CD4-positive, alpha-beta T cell (primary cell): ENCODE results near the gene FOCAD. TPM values are rescaled to one million over a fixed set of nuclear protein-coding genes. Genes with fewer than 3 reads are reported as not detected.

ENCODE experiments used
- ATAC-seq: fragments of 200-7000 bp; cut with Tn5 transposase; one replicate; pipeline ENCODE4 v1.10.0; 2022; ENCODE audit warnings: mild to moderate bottlenecking; ENCODE audit not compliant: poor library complexity
- CTCF ChIA-PET: fragments of 350-600 bp; sonication (Branson Sonifier 250); formaldehyde crosslinking; loops from one replicate; lab custom pipeline; 2021; ENCODE audit warnings: antibody characterized with exemption, inconsistent platforms; lab: Charles Lee
- POLR2A ChIA-PET: fragments of 350-600 bp; sonication (Branson Sonifier 250); formaldehyde crosslinking; loops from one replicate; lab custom pipeline; 2021; ENCODE audit warnings: antibody characterized with exemption, inconsistent platforms; lab: Charles Lee
- DNase-seq, 14 experiments: peaks; one replicate each; pipeline ENCODE4 v3.0.0-alpha.2; 2013 to 2020; ENCODE audit warnings: mixed read lengths in 2 of 14
- H3K27ac ChIP-seq, 2 donors: one replicate each; pipeline versions ENCODE4 v1.5.1 to v1.7.0; 2013; ENCODE audit warnings: low read length in 2 of 2, low read depth in 1 of 2, mild to moderate bottlenecking in 1 of 2
- H3K27me3 ChIP-seq, 2 experiments: 1 replicate in 1 of 2; 2 replicates in 1 of 2; pipeline versions ENCODE4 v1.6.1 to v1.7.0; 2013; ENCODE audit warnings: low read length in 2 of 2, control low read depth in 1 of 2, mild to moderate bottlenecking in 1 of 2, moderate library complexity in 1 of 2; ENCODE audit not compliant: insufficient read depth in 2 of 2, control insufficient read depth in 1 of 2
- H3K36me3 ChIP-seq: one replicate; pipeline ENCODE4 v1.6.1; 2013; ENCODE audit warnings: low read length, control low read depth; ENCODE audit not compliant: insufficient read depth
- H3K4me1 ChIP-seq: one replicate; pipeline ENCODE4 v1.6.1; 2013; ENCODE audit warnings: low read length, control low read depth; ENCODE audit not compliant: insufficient read depth
- H3K4me3 ChIP-seq: one replicate; pipeline ENCODE4 v1.5.1; 2013; ENCODE audit warnings: mild to moderate bottlenecking, low read length, moderate library complexity
- H3K9me3 ChIP-seq, 2 experiments: 1 replicate in 1 of 2; 2 replicates in 1 of 2; pipeline versions ENCODE4 v1.6.1 to v1.7.0; 2013; ENCODE audit warnings: low read length in 2 of 2, mild to moderate bottlenecking in 2 of 2, control low read depth in 1 of 2, moderate library complexity in 1 of 2; ENCODE audit not compliant: control insufficient read depth in 1 of 2, insufficient read depth in 1 of 2
- H3K27ac Mint-ChIP-seq: one replicate; pipeline ENCODE4 v1.8.0; 2020; ENCODE audit warnings: mixed read lengths
- H3K27me3 Mint-ChIP-seq: one replicate; pipeline ENCODE4 v1.8.0; 2021; ENCODE audit warnings: mixed read lengths
- H3K36me3 Mint-ChIP-seq: one replicate; pipeline ENCODE4 v1.8.0; 2021; ENCODE audit warnings: low read depth, mixed read lengths
- H3K4me1 Mint-ChIP-seq: one replicate; pipeline ENCODE4 v1.8.0; 2021; ENCODE audit warnings: low read depth, mixed read lengths
- H3K4me3 Mint-ChIP-seq: one replicate; pipeline ENCODE4 v1.8.0; 2020; ENCODE audit warnings: mild to moderate bottlenecking, mixed read lengths
- H3K9me3 Mint-ChIP-seq: one replicate; pipeline ENCODE4 v1.8.0; 2020; ENCODE audit warnings: mixed read lengths
- intact Hi-C, 2 experiments: fragments of 100-400 bp; cut with DNase I in 1 of 2; cut with micrococcal nuclease in 1 of 2; formaldehyde crosslinking; loops; one replicate each; pipeline versions ENCODE4 v1.15.1 to v1.9.0; 2023 to 2025; cut with DNase I, micrococcal nuclease
- total RNA-seq, 174 experiments: library from RNA in 2 of 174; stranded (reverse) in 2 of 174; gene quantifications; one replicate each; pipeline ENCODE4 v1.2.3 and lab custom pipeline; 2021 to 2026
- TF ChIP-seq, protein P1 (sequence below): fragments of 200-600 bp; IDR thresholded peaks from one replicate; pipeline ENCODE4 v1.8.0; 2022; ENCODE audit warnings: antibody characterized with exemption, mild to moderate bottlenecking

FOCAD gene
- total RNA-seq, 2 experiments from 2014 or later: 12.4 to 14.1 TPM

DNA sequence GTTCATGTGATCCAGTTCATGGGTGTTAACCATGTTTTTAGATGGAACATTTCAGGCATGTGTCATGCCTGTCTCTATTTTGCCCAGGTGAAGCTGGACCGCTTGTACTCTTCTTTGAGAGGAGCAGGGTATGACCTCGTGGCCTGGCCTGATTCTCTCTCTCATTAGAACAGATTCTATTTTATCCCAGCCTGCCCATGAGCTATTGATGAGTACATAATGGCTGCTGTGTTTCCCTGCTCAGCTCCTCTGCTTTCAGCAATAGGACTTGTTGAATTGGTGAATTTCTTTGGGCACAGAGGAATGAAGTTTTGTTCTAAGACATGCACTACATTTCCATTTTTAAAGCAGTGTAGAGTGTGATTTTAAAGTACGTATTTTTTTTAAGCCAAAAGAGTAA is 261.2 kb downstream of the FOCAD start:
- Histone ChIP-seq H3K9me3 (no peaks in the 10 kb centered on the region), H3K27me3 (no peaks in the 10 kb centered on the region), H3K36me3 (peaks cover 4% of the 10 kb centered on the region), H3K4me1 (peaks cover 2% of the 10 kb centered on the region), H3K4me3 (no peak overlapping the region), H3K27ac (no peak overlapping the region)
- TF ChIP-seq, protein P1, sequence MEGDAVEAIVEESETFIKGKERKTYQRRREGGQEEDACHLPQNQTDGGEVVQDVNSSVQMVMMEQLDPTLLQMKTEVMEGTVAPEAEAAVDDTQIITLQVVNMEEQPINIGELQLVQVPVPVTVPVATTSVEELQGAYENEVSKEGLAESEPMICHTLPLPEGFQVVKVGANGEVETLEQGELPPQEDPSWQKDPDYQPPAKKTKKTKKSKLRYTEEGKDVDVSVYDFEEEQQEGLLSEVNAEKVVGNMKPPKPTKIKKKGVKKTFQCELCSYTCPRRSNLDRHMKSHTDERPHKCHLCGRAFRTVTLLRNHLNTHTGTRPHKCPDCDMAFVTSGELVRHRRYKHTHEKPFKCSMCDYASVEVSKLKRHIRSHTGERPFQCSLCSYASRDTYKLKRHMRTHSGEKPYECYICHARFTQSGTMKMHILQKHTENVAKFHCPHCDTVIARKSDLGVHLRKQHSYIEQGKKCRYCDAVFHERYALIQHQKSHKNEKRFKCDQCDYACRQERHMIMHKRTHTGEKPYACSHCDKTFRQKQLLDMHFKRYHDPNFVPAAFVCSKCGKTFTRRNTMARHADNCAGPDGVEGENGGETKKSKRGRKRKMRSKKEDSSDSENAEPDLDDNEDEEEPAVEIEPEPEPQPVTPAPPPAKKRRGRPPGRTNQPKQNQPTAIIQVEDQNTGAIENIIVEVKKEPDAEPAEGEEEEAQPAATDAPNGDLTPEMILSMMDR: no peak
- intact Hi-C loops: loop anchor here in 1 of 2 experiments (1.0 to 10.0 kb wide), 2 partner anchors 163 to 670 kb away; no protein-coding TSS in a partner anchor
- Mint-ChIP-seq H3K27ac (no peak overlapping the region), H3K36me3 (peaks cover 52% of the 10 kb centered on the region), H3K27me3 (no peaks in the 10 kb centered on the region), H3K4me1 (peaks cover 4% of the 10 kb centered on the region), H3K4me3 (no peak overlapping the region), H3K9me3 (no peaks in the 10 kb centered on the region)
- ATAC-seq (no peak), DNase-seq (no peak)
- ChIA-PET CTCF (no interaction called here), POLR2A (no interaction called here)

DNA sequence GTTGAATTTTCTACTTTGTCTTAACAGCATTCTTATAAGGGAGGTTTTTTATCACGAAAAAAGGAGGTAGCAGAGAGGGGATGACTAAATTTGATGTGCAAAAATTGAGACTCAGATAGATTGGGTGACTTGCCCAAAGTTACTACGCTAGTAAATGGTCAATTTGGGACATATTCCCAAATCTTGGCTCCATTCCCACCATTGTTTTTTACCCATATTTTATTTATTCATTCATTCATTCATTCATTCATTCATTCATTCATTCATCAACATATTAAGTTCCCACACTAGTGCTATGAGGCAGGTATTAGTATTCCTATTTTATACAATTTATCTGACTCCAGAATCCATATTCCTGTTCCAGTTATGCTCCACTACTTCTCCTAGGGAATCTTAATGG is 261.8 kb downstream of the FOCAD start:
- TF ChIP-seq, protein P1: no peak
- H3K9me3 ChIP-seq: no peaks in the 10 kb centered on the region
- no peak overlapping the region for H3K27ac ChIP-seq
- DNase-seq (no peak), ATAC-seq (no peak)
- H3K36me3 Mint-ChIP-seq: peaks cover 57% of the 10 kb centered on the region
- peaks cover 3% of the 10 kb centered on the region for H3K4me1 Mint-ChIP-seq
- H3K27ac Mint-ChIP-seq: no peak overlapping the region
- peaks cover 6% of the 10 kb centered on the region for H3K36me3 ChIP-seq
- ChIA-PET CTCF (no interaction called here), POLR2A (no interaction called here)
- no peaks in the 10 kb centered on the region for H3K27me3 Mint-ChIP-seq
- intact Hi-C loops: loop anchor here in 1 of 2 experiments (1.0 to 10.0 kb wide), 2 partner anchors 162 to 671 kb away; no protein-coding TSS in a partner anchor
- H3K27me3 ChIP-seq: no peaks in the 10 kb centered on the region
- H3K4me1 ChIP-seq: peaks cover 2% of the 10 kb centered on the region
- no peak overlapping the region for H3K4me3 ChIP-seq
- no peak overlapping the region for H3K4me3 Mint-ChIP-seq
- no peaks in the 10 kb centered on the region for H3K9me3 Mint-ChIP-seq

DNA sequence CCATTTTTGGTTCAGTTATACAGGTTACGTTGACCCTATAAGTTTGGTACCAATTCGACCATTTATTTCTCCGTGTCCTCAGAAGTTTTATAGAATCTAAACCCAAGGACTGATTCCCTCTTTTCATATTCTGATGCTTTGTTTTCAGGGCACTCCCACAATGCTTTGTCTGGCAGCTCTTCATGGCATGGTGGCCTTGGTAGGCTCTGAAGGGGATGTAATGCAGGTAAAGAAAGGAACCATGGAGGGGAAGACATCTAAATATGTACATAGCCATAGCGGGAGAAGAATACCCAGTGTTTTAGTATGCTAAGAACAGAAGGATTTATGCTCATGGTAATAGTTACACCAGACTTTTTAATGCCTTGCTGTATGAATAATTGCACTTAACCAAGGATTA is 264.6 kb downstream of the FOCAD start:
- intact Hi-C loops: loop anchor here in 1 of 2 experiments (10.0 kb wide), 1 partner anchor 674 kb away; no protein-coding TSS in a partner anchor
- no peak for DNase-seq
- TF ChIP-seq, protein P1: no peak
- ChIA-PET CTCF (no interaction called here), POLR2A (no interaction called here)
- H3K9me3 Mint-ChIP-seq: no peaks in the 10 kb centered on the region
- no peaks in the 10 kb centered on the region for H3K27me3 Mint-ChIP-seq
- H3K4me3 Mint-ChIP-seq: no peak overlapping the region
- peaks cover 20% of the 10 kb centered on the region for H3K36me3 ChIP-seq
- no peaks in the 10 kb centered on the region for H3K9me3 ChIP-seq
- no peak overlapping the region for H3K27ac ChIP-seq
- H3K4me1 ChIP-seq: no peaks in the 10 kb centered on the region
- peaks cover 85% of the 10 kb centered on the region for H3K36me3 Mint-ChIP-seq
- H3K4me3 ChIP-seq: no peak overlapping the region
- no peak for ATAC-seq
- no peaks in the 10 kb centered on the region for H3K27me3 ChIP-seq
- no peaks in the 10 kb centered on the region for H3K4me1 Mint-ChIP-seq
- no peak overlapping the region for H3K27ac Mint-ChIP-seq
